ENCODE data around the gene EFTUD2.

DNA sequence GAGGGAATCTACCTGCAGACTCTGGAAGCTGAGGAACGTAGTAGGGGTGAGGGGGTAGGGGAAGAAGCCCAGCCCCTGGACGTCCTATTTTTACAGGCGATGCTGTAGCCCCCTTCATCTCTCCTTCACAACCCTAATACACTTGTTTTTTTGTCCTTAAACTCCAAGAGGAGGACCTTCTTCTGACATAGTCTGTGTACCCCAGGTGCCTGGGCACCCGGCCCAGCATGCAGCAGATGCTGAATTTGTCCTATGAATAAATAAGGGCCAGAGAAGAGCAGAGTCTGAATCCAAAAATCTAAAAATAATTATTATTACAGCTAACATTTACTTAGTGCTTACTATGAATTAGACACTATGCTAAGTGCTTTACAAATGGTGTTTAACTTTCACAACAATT is 43.2 kb upstream of the EFTUD2 start:
- TF ChIP-seq CSDC2 (CRISPR knock-in tag; IDR thresholded peaks at IDR 0.05), result no peak
- no peak for TF ChIP-seq ZFP3 (CRISPR knock-in tag; IDR thresholded peaks at IDR 0.05)
- no peak for TF ChIP-seq TOX (CRISPR knock-in tag; IDR thresholded peaks at IDR 0.05; ENCODE audit: borderline replicate concordance)
- TF ChIP-seq RARB (CRISPR knock-in tag; IDR thresholded peaks at IDR 0.05), result no peak
- TF ChIP-seq ZFP30 (CRISPR knock-in tag; IDR thresholded peaks at IDR 0.05), result no peak
- TF ChIP-seq, protein P1, sequence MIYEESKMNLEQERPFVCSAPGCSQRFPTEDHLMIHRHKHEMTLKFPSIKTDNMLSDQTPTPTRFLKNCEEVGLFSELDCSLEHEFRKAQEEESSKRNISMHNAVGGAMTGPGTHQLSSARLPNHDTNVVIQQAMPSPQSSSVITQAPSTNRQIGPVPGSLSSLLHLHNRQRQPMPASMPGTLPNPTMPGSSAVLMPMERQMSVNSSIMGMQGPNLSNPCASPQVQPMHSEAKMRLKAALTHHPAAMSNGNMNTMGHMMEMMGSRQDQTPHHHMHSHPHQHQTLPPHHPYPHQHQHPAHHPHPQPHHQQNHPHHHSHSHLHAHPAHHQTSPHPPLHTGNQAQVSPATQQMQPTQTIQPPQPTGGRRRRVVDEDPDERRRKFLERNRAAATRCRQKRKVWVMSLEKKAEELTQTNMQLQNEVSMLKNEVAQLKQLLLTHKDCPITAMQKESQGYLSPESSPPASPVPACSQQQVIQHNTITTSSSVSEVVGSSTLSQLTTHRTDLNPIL (CRISPR knock-in tag; IDR thresholded peaks at IDR 0.05; ENCODE audit: low read depth), result no peak
- no peak for TF ChIP-seq TCF4 (CRISPR knock-in tag; IDR thresholded peaks at IDR 0.05; ENCODE audit: borderline replicate concordance)

All from SK-N-SH treated with all-trans-retinoic acid at 6 μM for 48 hours (cell line).